Small intestine (tissue), 7 donors: ENCODE data around the gene CCDC47. TPM values are rescaled to one million over a fixed set of nuclear protein-coding genes. Genes with fewer than 3 reads are reported as not detected.

Experiments used
- DNase-seq, 2 donors: peaks; one replicate each; pipeline versions ENCODE4 v3.0.0 to v3.0.0-alpha.2; 2013
- FAIRE-seq: peaks from 2 replicates; lab custom pipeline; 2012; peaks lifted over from hg19 to GRCh38; lab: Jason Lieb, UNC
- H3K27ac ChIP-seq, 3 donors: one replicate each; pipeline ENCODE4 v1.5.1; 2013; ENCODE audit warnings: low read length in 2 of 3, mild to moderate bottlenecking in 2 of 3, control low read depth in 1 of 3, inconsistent platforms in 1 of 3, low read depth in 1 of 3, moderate library complexity in 1 of 3
- H3K27me3 ChIP-seq, 3 donors: one replicate each; pipeline ENCODE4 v1.6.1; 2013; ENCODE audit warnings: low read length in 3 of 3, inconsistent platforms in 1 of 3; ENCODE audit not compliant: control insufficient read depth in 3 of 3, insufficient read depth in 3 of 3
- H3K36me3 ChIP-seq, 3 donors: one replicate each; pipeline ENCODE4 v1.6.1; 2013; ENCODE audit warnings: low read length in 3 of 3, inconsistent platforms in 1 of 3, low read depth in 1 of 3, mild to moderate bottlenecking in 1 of 3, moderate library complexity in 1 of 3; ENCODE audit not compliant: control insufficient read depth in 3 of 3, insufficient read depth in 2 of 3
- H3K4me1 ChIP-seq, 3 donors: one replicate each; pipeline ENCODE4 v1.6.1; 2013; ENCODE audit warnings: low read length in 2 of 3, inconsistent platforms in 1 of 3, low read depth in 1 of 3, mild to moderate bottlenecking in 1 of 3, moderate library complexity in 1 of 3; ENCODE audit not compliant: control insufficient read depth in 3 of 3, insufficient read depth in 2 of 3
- H3K4me3 ChIP-seq, 3 donors: one replicate each; pipeline ENCODE4 v1.5.1; 2013; ENCODE audit warnings: low read length in 3 of 3, control low read depth in 1 of 3, inconsistent platforms in 1 of 3, low read depth in 1 of 3, mild to moderate bottlenecking in 1 of 3, moderate library complexity in 1 of 3
- H3K9me3 ChIP-seq, 2 donors: one replicate each; pipeline ENCODE4 v1.6.1; 2013; ENCODE audit warnings: low read depth in 1 of 2, low read length in 1 of 2; ENCODE audit not compliant: control insufficient read depth in 2 of 2, insufficient read depth in 1 of 2
- WGBS, 3 donors: extraction: QIAGEN DNeasy Blood & Tissue Kit; methylation state at CpG; one replicate each; pipeline ENCODE4 v1.1.7; 2013; 5-methylcytosine and 5-hydroxymethylcytosine counted together
- polyA plus RNA-seq, 4 donors: library from polyadenylated mRNA; stranded (reverse) in 3 of 4; unstranded in 1 of 4; fragments of 200-250 nt in 3 of 4; fragments of 120-200 nt in 1 of 4; gene quantifications; one replicate each; pipeline versions ENCODE4 v1.2.1 to v1.2.3, GENCODE V29; 2013
- donor health status: healthy with polysubstance abuse.
- donor health status: control.
- donor health status: control.
- donor health status: Bipolar disorder and iron deficiency.
- donor health status: healthy.

Gene CCDC47
- polyA plus RNA-seq, 4 donors = 19.5 to 113 (median 60.1) TPM

DNA sequence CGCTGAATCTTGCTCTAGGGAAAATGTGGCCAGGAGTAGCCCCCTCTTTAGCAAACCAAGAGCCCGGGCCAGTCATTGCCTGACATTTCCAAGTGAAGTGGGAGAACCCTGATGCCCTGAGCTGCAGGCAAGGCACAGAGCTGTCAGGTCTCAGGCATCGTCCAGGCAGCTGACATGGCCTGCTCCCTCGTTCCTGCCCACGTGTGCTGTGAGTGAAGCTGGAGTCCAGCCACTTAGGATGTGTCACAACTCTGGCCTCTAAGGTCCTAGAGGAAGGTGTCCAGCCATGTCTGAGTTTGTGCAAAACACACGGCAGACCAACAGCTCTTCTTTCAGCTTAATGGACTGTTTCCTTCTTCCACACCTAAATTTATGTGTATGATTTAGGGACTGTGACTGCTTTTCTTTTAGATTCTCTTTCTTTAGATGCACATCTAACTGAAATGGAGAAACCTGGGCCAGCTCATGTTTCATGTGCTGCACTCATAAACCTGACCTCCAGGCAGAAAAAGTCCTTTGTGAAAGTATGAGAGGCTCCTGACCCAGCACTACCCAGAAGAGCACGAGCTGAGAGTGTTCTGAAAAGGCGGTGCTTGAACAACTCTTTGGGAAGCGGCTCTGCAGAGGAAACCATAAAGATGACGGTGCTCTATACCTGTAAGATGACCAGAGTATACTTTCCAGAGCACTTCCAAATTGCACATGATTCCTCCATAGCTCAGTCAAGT lies 58.7 kb downstream of the CCDC47 start:
- H3K4me1 ChIP-seq = no peaks in the 10 kb centered on the region
- H3K27ac ChIP-seq = no peak overlapping the region
- H3K4me3 ChIP-seq = no peak overlapping the region
- no peaks in the 10 kb centered on the region for H3K27me3 ChIP-seq
- WGBS, 3 donors = 86 to 93% (median 87%) methylated on average over 10 of the region's 10 CpGs
- DNase-seq (no peak), FAIRE-seq (no peak)
- H3K36me3 ChIP-seq = peaks cover 0 to 39% (median 2%) of the 10 kb centered on the region in 3 donors
- H3K9me3 ChIP-seq = no peaks in the 10 kb centered on the region

- Histone ChIP-seq H3K4me1 (no peaks in the 10 kb centered on the region), H3K4me3 (no peak overlapping the region), H3K27ac (no peak overlapping the region), H3K36me3 (peaks cover 3 to 78% (median 4%) of the 10 kb centered on the region in 3 donors), H3K27me3 (no peaks in the 10 kb centered on the region), H3K9me3 (no peaks in the 10 kb centered on the region)
- FAIRE-seq (no peak), DNase-seq (no peak)
- WGBS, 3 donors = 92 to 94% (median 93%) methylated on average over 6 of the region's 6 CpGs
Measured at GRCh38 chr17:63709110-63709509, 64.3 kb downstream of the CCDC47 start.

GRCh38 chr17:63707151-63707550 lies 66.2 kb downstream of the CCDC47 start:
- Histone ChIP-seq H3K27me3 (no peaks in the 10 kb centered on the region), H3K9me3 (no peaks in the 10 kb centered on the region), H3K4me3 (no peak overlapping the region), H3K27ac (no peak overlapping the region), H3K36me3 (peaks cover 3 to 82% (median 3%) of the 10 kb centered on the region in 3 donors), H3K4me1 (no peaks in the 10 kb centered on the region)
- no peak for FAIRE-seq
- no peak for DNase-seq
- 79 to 93% (median 88%) methylated on average over 11 of the region's 11 CpGs for WGBS, 3 donors

DNA sequence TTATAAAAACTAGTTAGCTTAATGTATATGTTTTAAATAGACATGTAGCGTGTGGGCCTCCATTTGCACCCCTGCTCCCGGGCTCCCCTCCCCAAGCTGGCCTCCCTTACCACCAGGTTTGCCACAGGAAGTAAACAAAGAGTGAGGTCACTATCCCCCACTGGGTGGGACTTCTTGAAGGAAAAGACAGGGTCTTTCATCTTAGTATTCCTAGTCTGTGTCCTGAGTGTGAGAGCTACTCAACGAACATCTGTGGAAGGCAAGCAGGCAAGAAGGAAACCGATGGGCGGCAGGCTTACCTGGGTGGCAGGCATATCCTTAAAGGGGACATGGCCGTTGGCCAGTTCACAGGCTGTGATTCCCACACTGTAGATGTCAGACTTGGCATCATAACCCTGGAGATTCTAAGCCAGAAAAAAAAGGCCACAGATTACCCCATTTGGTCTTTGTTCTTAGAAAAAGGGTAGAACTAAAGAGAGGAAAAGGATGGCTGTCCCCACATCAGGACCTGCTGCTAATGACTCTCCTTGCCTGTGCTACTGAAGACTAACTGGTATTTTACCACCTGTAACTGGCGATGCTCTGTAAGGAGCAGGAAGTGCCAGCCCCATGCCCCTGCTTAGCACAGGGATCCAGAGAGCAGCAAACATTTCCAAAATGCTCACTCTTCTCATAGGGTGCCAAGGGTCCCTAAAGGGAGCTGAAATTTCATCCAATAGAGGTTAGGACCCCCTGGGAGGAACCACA lies 66.9 kb downstream of the CCDC47 start:
- H3K9me3 ChIP-seq = no peaks in the 10 kb centered on the region
- FAIRE-seq = no peak
- peaks cover 2 to 75% (median 4%) of the 10 kb centered on the region in 3 donors for H3K36me3 ChIP-seq
- no peak overlapping the region for H3K4me3 ChIP-seq
- H3K27me3 ChIP-seq = no peaks in the 10 kb centered on the region
- WGBS, 3 donors = 73 to 89% (median 76%) methylated on average over 7 of the region's 7 CpGs
- no peaks in the 10 kb centered on the region for H3K4me1 ChIP-seq
- peak overlapping the region in 1 of 3 donors; percentile 23 for H3K27ac ChIP-seq
- no peak for DNase-seq

GRCh38 chr17:63705657-63706056 lies 67.7 kb downstream of the CCDC47 start:
- H3K4me3 ChIP-seq = no peak overlapping the region
- FAIRE-seq = no peak
- peaks cover 0 to 8% (median 0%) of the 10 kb centered on the region in 3 donors for H3K27me3 ChIP-seq
- no peak for DNase-seq
- H3K36me3 ChIP-seq = peaks cover 2 to 70% (median 4%) of the 10 kb centered on the region in 3 donors
- no peaks in the 10 kb centered on the region for H3K9me3 ChIP-seq
- WGBS, 3 donors = 48 to 69% (median 66%) methylated on average over 3 of the region's 3 CpGs
- H3K4me1 ChIP-seq = peaks cover 0 to 8% (median 0%) of the 10 kb centered on the region in 3 donors
- H3K27ac ChIP-seq = peak overlapping the region in 2 of 3 donors; percentile 5 to 28

- no peak overlapping the region for H3K4me3 ChIP-seq
- peaks cover 2 to 64% (median 4%) of the 10 kb centered on the region in 3 donors for H3K36me3 ChIP-seq
- no peaks in the 10 kb centered on the region for H3K9me3 ChIP-seq
- WGBS, 3 donors = 87 to 92% (median 90%) methylated on average over 9 of the region's 9 CpGs
- H3K4me1 ChIP-seq = peaks cover 0 to 8% (median 0%) of the 10 kb centered on the region in 3 donors
- H3K27me3 ChIP-seq = peaks cover 0 to 9% (median 0%) of the 10 kb centered on the region in 3 donors
- FAIRE-seq (no peak), DNase-seq (no peak)
- no peak overlapping the region for H3K27ac ChIP-seq
Measured at GRCh38 chr17:63704836-63705235, 68.6 kb downstream of the CCDC47 start.

GRCh38 chr17:63704259-63704576 lies 69.2 kb downstream of the CCDC47 start:
- Histone ChIP-seq H3K9me3 (no peaks in the 10 kb centered on the region), H3K4me3 (no peak overlapping the region), H3K4me1 (peaks cover 0 to 8% (median 0%) of the 10 kb centered on the region in 3 donors), H3K36me3 (peaks cover 2 to 64% (median 4%) of the 10 kb centered on the region in 3 donors), H3K27ac (no peak overlapping the region), H3K27me3 (peaks cover 0 to 11% (median 0%) of the 10 kb centered on the region in 3 donors)
- WGBS, 3 donors = 89 to 96% (median 95%) methylated on average over 11 of the region's 11 CpGs
- FAIRE-seq (no peak), DNase-seq (no peak)

GRCh38 chr17:63703556-63704258 lies 69.7 kb downstream of the CCDC47 start:
- Histone ChIP-seq H3K36me3 (peaks cover 2 to 61% (median 2%) of the 10 kb centered on the region in 3 donors), H3K4me3 (no peak overlapping the region), H3K27ac (no peak overlapping the region), H3K4me1 (peaks cover 0 to 8% (median 0%) of the 10 kb centered on the region in 3 donors), H3K9me3 (no peaks in the 10 kb centered on the region), H3K27me3 (peaks cover 0 to 16% (median 0%) of the 10 kb centered on the region in 3 donors)
- DNase-seq = no peak
- WGBS, 3 donors = 86 to 97% (median 93%) methylated on average over 15 to 16 of the region's 16 CpGs
- no peak for FAIRE-seq
